ENCODE data around the gene TOX2. TPM values are rescaled to one million over a fixed set of nuclear protein-coding genes. Genes with fewer than 3 reads are reported as not detected.
A peak's percentile ranks its signal among the peaks of the same experiment; 100 is the strongest.

The TOX2 gene
- total and polyA plus RNA-seq, 4 experiments from 2014 or later: 0.22 to 1.1 (median 0.49) TPM

DNA sequence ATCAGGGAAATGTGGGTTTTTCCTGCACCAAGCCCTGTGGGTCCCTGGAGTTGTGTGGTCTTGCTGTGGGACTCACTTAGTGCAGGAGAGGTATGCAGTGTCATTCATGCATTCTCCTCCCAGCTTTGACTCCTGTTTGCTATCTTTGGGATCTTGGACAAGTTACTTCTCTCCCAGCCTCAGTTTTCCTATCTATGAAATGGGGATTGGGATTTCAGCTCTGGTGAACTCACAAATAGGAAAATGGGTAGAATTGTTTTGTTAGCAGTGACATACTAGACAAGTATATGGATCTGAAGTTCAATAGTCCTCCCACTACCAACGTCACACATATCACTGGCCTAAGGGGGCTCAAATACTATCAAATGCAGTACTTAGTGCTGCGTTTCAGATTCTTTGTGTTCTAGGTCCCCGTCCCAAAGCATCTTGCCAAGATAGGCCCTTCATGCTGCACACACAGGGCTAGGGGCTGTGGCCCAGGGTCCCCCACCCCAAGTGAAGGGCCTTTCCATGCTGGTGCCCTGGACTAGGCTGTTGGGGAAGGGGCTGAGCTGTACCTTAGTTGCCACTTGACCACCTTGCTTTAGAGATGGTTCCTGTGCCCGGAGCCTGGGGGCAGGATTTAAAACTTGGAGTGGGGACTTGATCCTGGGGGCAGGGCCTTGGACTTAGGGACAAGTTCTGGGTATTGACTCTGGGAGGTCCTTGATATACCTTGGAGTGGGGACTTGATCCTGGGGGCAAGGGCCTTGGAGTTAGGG, 98.0 kb downstream of the TOX2 start:
- Mint-ChIP-seq H3K4me3 (no peak overlapping the region), H3K4me1 (peaks cover 14 to 36% (median 23%) of the 10 kb centered on the region in 4 donors), H3K9me3 (peaks cover 0 to 3% (median 0%) of the 10 kb centered on the region in 8 donors), H3K27ac (no peak overlapping the region), H3K36me3 (no peaks in the 10 kb centered on the region), H3K27me3 (peaks cover 7 to 13% of the 10 kb centered on the region in 2 donors)
- Histone ChIP-seq H3K9me3 (ENCODE audit: control insufficient read depth in 1 of 2, low read length in 2 of 2) (no peaks in the 10 kb centered on the region), H3K27ac (ENCODE audit: low read depth, low read length) (no peak overlapping the region), H3K27me3 (ENCODE audit: insufficient read depth, low read length) (no peaks in the 10 kb centered on the region), H3K4me1 (ENCODE audit: insufficient read depth, low read length) (peaks cover 24% of the 10 kb centered on the region), H3K4me3 (ENCODE audit: low read length in 2 of 2) (no peak overlapping the region), H3K36me3 (ENCODE audit: insufficient read depth, low read length) (no peaks in the 10 kb centered on the region)
- intact Hi-C loops (cut with micrococcal nuclease): loop anchor here (10.0 kb wide), 1 partner anchor 58 kb away; no protein-coding TSS in a partner anchor
- ChIA-PET CTCF (ENCODE audit: partially characterized antibody) (interaction anchor here (1.3 kb wide), 1 partner anchor 68 kb away, joined by 4 read pairs; no protein-coding TSS in a partner anchor), POLR2A (ENCODE audit: partially characterized antibody) (interaction anchor here (1.0 to 1.3 kb wide), 2 partner anchors 63 to 70 kb away, joined by 3 read pairs; no protein-coding TSS in a partner anchor)
- no peak for DNase-seq

GRCh38 chr20:44014807-44015732, 100.4 kb downstream of the TOX2 start:
- CTCF ChIA-PET (ENCODE audit: partially characterized antibody): no interaction called here
- DNase-seq: no peak
- Histone ChIP-seq H3K36me3 (ENCODE audit: insufficient read depth, low read length) (no peaks in the 10 kb centered on the region), H3K4me3 (ENCODE audit: low read length in 2 of 2) (no peak overlapping the region), H3K4me1 (ENCODE audit: insufficient read depth, low read length) (peaks cover 45% of the 10 kb centered on the region), H3K9me3 (ENCODE audit: control insufficient read depth in 1 of 2, low read length in 2 of 2) (no peaks in the 10 kb centered on the region), H3K27ac (ENCODE audit: low read depth, low read length) (no peak overlapping the region), H3K27me3 (ENCODE audit: insufficient read depth, low read length) (no peaks in the 10 kb centered on the region)
- H3K27me3 Mint-ChIP-seq: peaks cover 7 to 16% of the 10 kb centered on the region in 2 donors
- POLR2A ChIA-PET (ENCODE audit: partially characterized antibody): no interaction called here
- no peak overlapping the region for H3K4me3 Mint-ChIP-seq
- intact Hi-C loops (cut with micrococcal nuclease): loop anchor here (10.0 kb wide), 1 partner anchor 60 kb away; no protein-coding TSS in a partner anchor
- H3K4me1 Mint-ChIP-seq: peaks cover 28 to 60% (median 42%) of the 10 kb centered on the region in 4 donors
- H3K9me3 Mint-ChIP-seq: peaks cover 0 to 3% (median 0%) of the 10 kb centered on the region in 8 donors
- H3K27ac Mint-ChIP-seq: no peak overlapping the region
- H3K36me3 Mint-ChIP-seq: no peaks in the 10 kb centered on the region

GRCh38 chr20:44015733-44016103, 101.1 kb downstream of the TOX2 start:
- peaks cover 0 to 3% (median 0%) of the 10 kb centered on the region in 8 donors for H3K9me3 Mint-ChIP-seq
- no peaks in the 10 kb centered on the region for H3K36me3 Mint-ChIP-seq
- POLR2A ChIA-PET (ENCODE audit: partially characterized antibody): no interaction called here
- H3K27me3 Mint-ChIP-seq: peaks cover 7 to 16% of the 10 kb centered on the region in 2 donors
- Histone ChIP-seq H3K4me1 (ENCODE audit: insufficient read depth, low read length) (peaks cover 46% of the 10 kb centered on the region), H3K27me3 (ENCODE audit: insufficient read depth, low read length) (no peaks in the 10 kb centered on the region), H3K36me3 (ENCODE audit: insufficient read depth, low read length) (no peaks in the 10 kb centered on the region), H3K9me3 (ENCODE audit: control insufficient read depth in 1 of 2, low read length in 2 of 2) (no peaks in the 10 kb centered on the region), H3K27ac (ENCODE audit: low read depth, low read length) (no peak overlapping the region), H3K4me3 (ENCODE audit: low read length in 2 of 2) (no peak overlapping the region)
- H3K27ac Mint-ChIP-seq: no peak overlapping the region
- no peak overlapping the region for H3K4me3 Mint-ChIP-seq
- CTCF ChIA-PET (ENCODE audit: partially characterized antibody): no interaction called here
- peaks cover 30 to 60% (median 43%) of the 10 kb centered on the region in 4 donors for H3K4me1 Mint-ChIP-seq
- DNase-seq: no peak
- intact Hi-C loops (cut with micrococcal nuclease): loop anchor here (10.0 kb wide), 1 partner anchor 61 kb away; no protein-coding TSS in a partner anchor

- Histone ChIP-seq H3K36me3 (ENCODE audit: insufficient read depth, low read length) (no peaks in the 10 kb centered on the region), H3K4me1 (ENCODE audit: insufficient read depth, low read length) (peaks cover 43% of the 10 kb centered on the region), H3K27ac (ENCODE audit: low read depth, low read length) (no peak overlapping the region), H3K9me3 (ENCODE audit: control insufficient read depth in 1 of 2, low read length in 2 of 2) (no peaks in the 10 kb centered on the region), H3K27me3 (ENCODE audit: insufficient read depth, low read length) (no peaks in the 10 kb centered on the region), H3K4me3 (ENCODE audit: low read length in 2 of 2) (no peak overlapping the region)
- Mint-ChIP-seq H3K27me3 (peaks cover 2 to 11% of the 10 kb centered on the region in 2 donors), H3K9me3 (peaks cover 0 to 3% (median 0%) of the 10 kb centered on the region in 8 donors), H3K4me1 (peaks cover 28 to 60% (median 41%) of the 10 kb centered on the region in 4 donors), H3K4me3 (no peak overlapping the region), H3K36me3 (no peaks in the 10 kb centered on the region), H3K27ac (no peak overlapping the region)
- POLR2A ChIA-PET (ENCODE audit: partially characterized antibody): no interaction called here
- no peak for DNase-seq
- intact Hi-C loops (cut with micrococcal nuclease): loop anchor here (10.0 kb wide), 1 partner anchor 62 kb away; no protein-coding TSS in a partner anchor
- CTCF ChIA-PET (ENCODE audit: partially characterized antibody): no interaction called here
These were observed 101.9 kb downstream of the TOX2 start for GRCh38 chr20:44016525-44016924.

DNA sequence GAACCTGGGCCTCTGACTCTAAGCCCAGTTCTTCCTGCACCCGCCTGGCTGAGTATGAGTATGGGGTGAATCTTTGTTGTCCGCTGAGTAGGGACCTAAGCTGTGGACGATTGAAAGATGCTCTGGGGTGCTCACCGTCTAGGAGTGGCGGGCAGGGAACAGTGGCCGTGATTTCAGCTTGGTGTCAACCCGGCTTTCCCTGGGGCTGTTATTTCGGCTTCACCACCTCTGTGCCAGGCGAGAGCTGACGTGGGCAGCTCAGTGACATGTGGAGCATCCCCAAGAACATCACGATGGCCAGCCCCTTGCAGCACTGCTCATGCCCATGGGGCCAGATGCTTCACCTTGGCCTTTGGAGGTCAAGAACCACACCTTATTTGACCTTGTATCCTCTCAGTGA, 102.6 kb downstream of the TOX2 start:
- Mint-ChIP-seq H3K27ac (no peak overlapping the region), H3K27me3 (peaks cover 2 to 12% of the 10 kb centered on the region in 2 donors), H3K4me1 (peaks cover 25 to 54% (median 35%) of the 10 kb centered on the region in 4 donors), H3K36me3 (no peaks in the 10 kb centered on the region), H3K9me3 (peaks cover 0 to 3% (median 0%) of the 10 kb centered on the region in 8 donors), H3K4me3 (no peak overlapping the region)
- intact Hi-C loops (cut with micrococcal nuclease): loop anchor here (10.0 kb wide), 1 partner anchor 62 kb away; no protein-coding TSS in a partner anchor
- no peak for DNase-seq
- CTCF ChIA-PET (ENCODE audit: partially characterized antibody): no interaction called here
- no peak overlapping the region for H3K27ac ChIP-seq (ENCODE audit: low read depth, low read length)
- no peak overlapping the region for H3K4me3 ChIP-seq (ENCODE audit: low read length in 2 of 2)
- H3K36me3 ChIP-seq (ENCODE audit: insufficient read depth, low read length): no peaks in the 10 kb centered on the region
- no peaks in the 10 kb centered on the region for H3K27me3 ChIP-seq (ENCODE audit: insufficient read depth, low read length)
- H3K9me3 ChIP-seq (ENCODE audit: control insufficient read depth in 1 of 2, low read length in 2 of 2): no peaks in the 10 kb centered on the region
- POLR2A ChIA-PET (ENCODE audit: partially characterized antibody): no interaction called here
- peaks cover 41% of the 10 kb centered on the region for H3K4me1 ChIP-seq (ENCODE audit: insufficient read depth, low read length)

- no peaks in the 10 kb centered on the region for H3K36me3 Mint-ChIP-seq
- no peaks in the 10 kb centered on the region for H3K36me3 ChIP-seq (ENCODE audit: insufficient read depth, low read length)
- H3K27me3 Mint-ChIP-seq: peaks cover 2 to 18% of the 10 kb centered on the region in 2 donors
- peaks cover 24 to 54% (median 32%) of the 10 kb centered on the region in 4 donors for H3K4me1 Mint-ChIP-seq
- H3K27ac ChIP-seq (ENCODE audit: low read depth, low read length): no peak overlapping the region
- H3K27ac Mint-ChIP-seq: no peak overlapping the region
- peak overlapping the region in 2 of 8 donors; percentile 3 to 49 for H3K4me3 Mint-ChIP-seq
- intact Hi-C loops (cut with micrococcal nuclease): loop anchor here (10.0 kb wide), 1 partner anchor 63 kb away; no protein-coding TSS in a partner anchor
- H3K27me3 ChIP-seq (ENCODE audit: insufficient read depth, low read length): no peaks in the 10 kb centered on the region
- peaks cover 40% of the 10 kb centered on the region for H3K4me1 ChIP-seq (ENCODE audit: insufficient read depth, low read length)
- H3K9me3 ChIP-seq (ENCODE audit: control insufficient read depth in 1 of 2, low read length in 2 of 2): no peaks in the 10 kb centered on the region
- ChIA-PET CTCF (ENCODE audit: partially characterized antibody) (no interaction called here), POLR2A (ENCODE audit: partially characterized antibody) (no interaction called here)
- DNase-seq: no peak
- H3K9me3 Mint-ChIP-seq: peaks cover 0 to 3% (median 0%) of the 10 kb centered on the region in 8 donors
- H3K4me3 ChIP-seq (ENCODE audit: low read length in 2 of 2): no peak overlapping the region
These were observed 103.2 kb downstream of the TOX2 start for GRCh38 chr20:44017905-44018258.
